Transverse colon (tissue), 4 donors: Measurements from ENCODE around the gene CSRP1.

Experiments used
- CTCF ChIP-seq, 5 experiments: fragments of 200-600 bp in 3 of 5; fragments of 450-650 bp in 2 of 5; sonication (generic) in 3 of 5; IDR thresholded peaks; 1 replicate in 2 of 5; 2 replicates in 3 of 5; pipeline ENCODE4 v1.5.1; 2016 to 2017; ENCODE audit warnings: antibody characterized with exemption in 5 of 5, inconsistent platforms in 3 of 5, mild to moderate bottlenecking in 2 of 5, moderate library complexity in 1 of 5
- EP300 ChIP-seq: sonication (generic); formaldehyde crosslinking; IDR thresholded peaks from one replicate; pipeline ENCODE4 v1.6.1; 2017; ENCODE audit warnings: antibody characterized with exemption, low read depth
- POLR2A ChIP-seq: fragments of 450-650 bp; IDR thresholded peaks from one replicate; pipeline ENCODE4 v1.6.1; 2016; ENCODE audit warnings: antibody characterized with exemption, mild to moderate bottlenecking, moderate library complexity
- POLR2AphosphoS5 ChIP-seq, 3 donors: sonication (generic); formaldehyde crosslinking; IDR thresholded peaks; one replicate each; pipeline ENCODE4 v1.6.1; 2016; ENCODE audit warnings: antibody characterized with exemption in 3 of 3

DNA sequence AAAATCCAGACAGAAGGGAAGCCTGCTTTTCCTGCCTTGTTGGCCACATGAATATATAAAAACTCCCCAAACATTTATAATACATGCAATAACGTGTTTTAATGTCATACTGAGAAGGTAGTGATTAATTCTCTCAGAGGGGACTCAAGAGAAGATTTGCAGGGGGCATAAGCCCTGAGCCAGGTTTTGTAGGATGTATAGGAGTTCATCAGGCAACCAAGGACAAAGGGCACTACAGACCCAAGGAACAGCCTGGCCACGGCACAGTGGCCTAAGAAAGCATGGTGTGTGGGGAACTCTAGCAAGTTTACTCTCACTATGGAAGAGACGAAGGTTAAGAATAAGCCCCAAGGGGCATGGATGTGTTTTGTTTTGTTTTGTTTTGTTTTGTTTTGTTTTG is 70.0 kb downstream of the CSRP1 start:
- TF ChIP-seq CTCF (IDR thresholded peaks at IDR 0.05), result no peak
- no peak for TF ChIP-seq POLR2A
- TF ChIP-seq POLR2AphosphoS5 (IDR thresholded peaks at IDR 0.05), result no peak
- no peak for TF ChIP-seq EP300
